Measurements from ENCODE around the gene TAMALIN.

The TAMALIN gene

GRCh38 chr12:52037248-52037861, 30.6 kb downstream of the TAMALIN start:
- no peak for DNase-seq

DNA sequence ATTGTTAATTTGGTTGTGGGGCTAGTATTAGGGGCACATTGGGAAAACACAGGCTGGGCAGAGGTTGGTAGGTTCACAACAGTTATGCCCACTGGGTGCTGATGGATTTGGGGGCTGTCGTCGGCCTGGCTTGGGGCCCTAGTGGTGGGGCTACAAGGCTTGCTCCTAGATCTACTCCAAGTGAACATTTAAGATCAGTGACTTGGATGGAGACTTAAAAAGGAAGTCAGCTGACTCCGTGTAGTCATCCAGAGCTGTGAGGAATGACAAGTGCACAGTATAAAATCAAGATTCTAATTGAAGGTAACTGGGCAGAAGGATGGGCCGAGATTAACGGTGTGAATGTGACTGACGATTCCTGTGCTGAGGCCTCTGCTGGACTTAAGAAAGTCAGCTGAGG, 31.7 kb downstream of the TAMALIN start:
- no peak for DNase-seq

- DNase-seq, result no peak
Measured at GRCh38 chr12:52041035-52041434, 34.3 kb downstream of the TAMALIN start.

DNA sequence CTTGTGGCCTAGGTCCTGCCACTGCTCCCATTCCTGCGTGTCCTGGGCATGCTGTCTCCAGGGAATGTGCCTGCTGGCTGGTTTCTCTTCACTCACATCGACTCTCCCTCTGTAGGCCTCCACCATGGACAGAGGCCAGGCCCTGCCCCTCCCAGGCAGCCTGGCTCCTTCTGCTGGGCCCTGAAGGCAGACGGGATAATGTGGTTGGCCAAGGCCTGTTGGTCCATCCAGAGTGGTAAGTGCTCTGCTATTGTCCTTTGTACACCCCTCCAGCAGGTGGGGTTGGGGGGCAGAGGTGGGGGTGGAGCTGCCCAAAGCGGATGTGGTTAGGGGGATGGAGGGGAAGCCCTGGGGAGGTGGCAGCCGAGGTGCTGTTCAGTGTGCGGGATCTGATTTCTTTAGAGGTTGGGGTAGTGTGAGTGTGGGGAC, 35.0 kb downstream of the TAMALIN start:
- peak; percentile 46 for DNase-seq

- no peak for DNase-seq
Measured at GRCh38 chr12:52042706-52043385, 36.1 kb downstream of the TAMALIN start.

GRCh38 chr12:52043386-52044212, 36.9 kb downstream of the TAMALIN start:
- no peak for DNase-seq

DNA sequence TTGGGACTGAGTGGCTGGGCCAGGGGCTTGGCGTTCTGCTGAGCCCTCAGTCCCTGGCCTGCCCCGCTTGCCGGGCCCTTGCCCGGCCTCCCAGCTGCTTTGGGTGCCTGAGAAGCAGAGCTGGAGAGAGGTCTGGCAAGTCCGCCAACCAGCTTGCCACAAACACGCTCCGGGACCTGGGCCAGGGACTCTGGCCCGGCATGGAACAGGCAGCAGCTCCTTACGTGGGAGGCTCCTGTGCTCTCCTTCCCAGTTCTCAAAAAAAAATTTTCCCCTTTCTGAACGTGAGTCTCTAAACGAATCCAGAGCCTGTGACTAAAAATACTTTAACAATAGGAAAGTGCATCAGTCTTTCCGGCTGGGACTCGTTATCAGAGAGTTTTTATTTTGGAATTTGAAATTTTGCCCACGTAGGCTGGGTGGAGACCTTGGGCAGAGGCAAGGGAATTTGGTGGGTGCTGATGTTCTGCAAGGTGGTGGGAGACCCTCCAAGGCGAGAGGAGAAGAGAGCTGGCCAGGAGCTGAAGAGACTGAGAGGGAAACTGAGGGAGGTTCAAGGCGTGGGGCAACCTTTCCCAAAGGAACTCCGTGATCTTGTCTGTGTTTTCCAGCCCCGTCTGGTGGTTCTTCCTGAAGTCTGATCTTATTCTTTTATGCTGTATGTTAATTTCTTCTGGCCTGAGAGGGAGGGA, 37.7 kb downstream of the TAMALIN start:
- no peak for DNase-seq

GRCh38 chr12:52045794-52046199, 39.1 kb downstream of the TAMALIN start:
- no peak for DNase-seq

GRCh38 chr12:52046859-52047258, 40.1 kb downstream of the TAMALIN start:
- no peak for DNase-seq

DNA sequence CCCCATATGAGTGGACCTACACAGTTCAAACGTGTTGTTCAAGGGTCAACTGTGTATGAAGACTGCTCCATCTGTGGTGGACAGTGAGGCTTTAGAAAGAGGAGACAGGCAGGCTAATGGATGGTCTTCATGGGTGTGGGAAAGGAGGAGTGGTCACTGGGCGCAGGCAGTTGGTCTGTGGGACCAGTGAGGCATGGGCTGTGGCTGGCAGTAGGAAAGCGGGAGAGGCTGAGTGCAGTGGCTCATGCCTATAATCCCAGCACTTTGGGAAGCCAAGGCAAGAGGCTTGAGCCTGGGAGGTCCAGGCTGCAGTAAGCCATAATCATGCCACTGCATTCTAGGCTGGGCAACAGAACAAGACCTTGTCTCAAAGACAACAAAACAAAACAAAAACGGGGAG, 42.5 kb downstream of the TAMALIN start:
- DNase-seq, result no peak

DNA sequence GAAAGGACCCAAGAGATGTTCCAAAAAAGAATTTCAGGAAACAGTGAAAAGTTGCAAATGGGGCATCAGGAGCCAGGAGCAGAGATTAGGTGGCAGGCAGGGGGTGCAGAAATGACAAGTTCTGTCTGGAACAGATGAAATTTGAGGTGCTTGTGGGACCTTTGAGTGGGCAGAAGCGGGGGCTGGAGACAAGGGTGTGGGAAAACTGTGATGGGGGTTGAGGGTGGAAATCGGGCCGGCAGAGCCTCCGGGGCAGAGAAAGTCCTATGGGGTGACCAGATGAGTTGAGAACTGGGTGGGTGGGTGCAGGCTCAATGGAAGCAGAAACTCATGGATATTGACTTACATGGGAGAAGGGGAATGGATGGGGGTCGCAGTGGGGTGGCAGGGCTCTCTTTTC, 42.9 kb downstream of the TAMALIN start:
- DNase-seq, result no peak

DNA sequence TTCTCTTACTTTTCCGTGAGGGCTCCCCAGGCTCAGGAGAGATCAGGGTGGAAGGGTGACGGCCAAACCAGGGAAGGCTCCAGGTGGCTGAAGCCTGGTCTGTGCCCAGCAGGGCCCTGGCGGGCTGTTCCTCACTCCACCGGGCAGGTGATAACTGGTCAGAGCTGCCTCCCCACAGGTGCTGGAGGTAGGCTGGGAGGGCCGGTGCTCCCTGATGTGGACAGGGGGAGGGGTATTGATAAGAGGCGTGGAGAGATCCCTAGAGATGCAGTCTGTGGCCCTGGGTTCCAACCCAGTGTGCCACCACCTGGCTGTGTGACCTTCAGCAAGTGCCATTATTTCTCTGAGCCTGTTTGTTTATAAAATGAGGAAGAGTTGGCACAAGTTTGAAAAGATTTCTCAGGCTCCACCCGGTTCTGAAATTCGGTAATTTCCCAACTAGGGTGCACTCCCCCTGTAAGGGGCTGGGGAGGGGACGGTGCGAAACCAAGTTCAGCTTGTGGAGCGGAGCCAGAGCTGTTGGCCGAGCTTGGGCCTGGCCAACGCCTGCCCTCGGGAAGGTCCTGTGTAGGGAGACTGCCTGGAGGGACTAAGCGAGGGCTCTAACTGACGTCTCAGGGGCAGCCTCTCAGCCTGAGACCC, 43.5 kb downstream of the TAMALIN start:
- no peak for DNase-seq

DNA sequence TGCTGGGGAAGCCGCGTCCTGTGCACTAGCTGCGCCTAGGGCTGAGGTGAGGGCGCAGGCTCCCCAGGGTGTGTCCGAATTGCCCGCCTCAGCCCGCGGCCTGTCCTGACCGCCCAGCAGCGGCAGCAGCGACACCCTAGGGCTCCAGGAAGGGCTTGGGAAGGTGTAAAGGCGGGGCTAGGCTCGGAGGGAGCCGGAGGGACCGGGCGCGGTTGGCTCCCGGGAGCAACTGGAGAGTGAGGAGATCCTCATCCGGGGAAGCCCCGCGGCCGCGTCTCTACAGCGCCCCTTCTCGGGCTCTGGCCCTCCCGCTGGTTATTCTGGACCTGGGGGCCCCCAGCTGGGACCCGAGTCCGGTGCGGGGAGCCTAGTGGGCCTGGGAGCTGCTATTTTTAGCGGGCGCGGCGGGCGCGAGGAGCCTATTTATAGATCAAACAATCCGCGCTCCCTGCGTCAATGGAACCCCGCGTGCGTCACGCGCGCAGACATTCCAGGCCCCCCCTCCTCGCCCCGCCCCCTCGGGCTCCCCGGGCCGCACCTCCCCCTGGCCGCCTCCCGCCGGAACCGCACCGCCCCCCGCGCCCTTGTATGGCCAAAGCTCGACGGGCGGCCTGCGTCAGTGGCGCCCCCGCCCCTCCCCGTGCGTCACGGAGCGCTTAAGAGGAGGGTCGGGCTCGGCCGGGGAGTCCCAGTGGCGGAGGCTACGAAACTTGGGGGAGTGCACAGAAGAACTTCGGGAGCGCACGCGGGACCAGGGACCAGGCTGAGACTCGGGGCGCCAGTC, 44.2 kb downstream of the TAMALIN start, which contains the start of gene NR4A1:
TSS of gene NR4A1 (plus strand) at position 685 of the 784 bp plus-strand sequence. CDS start 2,887 bp downstream, outside the sequence.
- peak; percentile 100 for DNase-seq

GRCh38 chr12:52052468-52053186, 45.9 kb downstream of the TAMALIN start:
- peak; percentile 22 for DNase-seq

GRCh38 chr12:52053536-52054209, 46.9 kb downstream of the TAMALIN start:
- no peak for DNase-seq

- no peak for DNase-seq
Measured at GRCh38 chr12:52054231-52054832, 47.6 kb downstream of the TAMALIN start.

- no peak for DNase-seq
Measured at GRCh38 chr12:52054833-52055730, 48.3 kb downstream of the TAMALIN start.

Measured in CD4-positive, alpha-beta T cell treated with Interleukin-17A for 4 hours (primary cell).